ENCODE data around the gene TEX52.
"Not testable (repeated sequence)": the region's sequence is repeated elsewhere in the genome, so short reads cannot be mapped to it uniquely, and the experiment has no call there.

TEX52 gene

DNA sequence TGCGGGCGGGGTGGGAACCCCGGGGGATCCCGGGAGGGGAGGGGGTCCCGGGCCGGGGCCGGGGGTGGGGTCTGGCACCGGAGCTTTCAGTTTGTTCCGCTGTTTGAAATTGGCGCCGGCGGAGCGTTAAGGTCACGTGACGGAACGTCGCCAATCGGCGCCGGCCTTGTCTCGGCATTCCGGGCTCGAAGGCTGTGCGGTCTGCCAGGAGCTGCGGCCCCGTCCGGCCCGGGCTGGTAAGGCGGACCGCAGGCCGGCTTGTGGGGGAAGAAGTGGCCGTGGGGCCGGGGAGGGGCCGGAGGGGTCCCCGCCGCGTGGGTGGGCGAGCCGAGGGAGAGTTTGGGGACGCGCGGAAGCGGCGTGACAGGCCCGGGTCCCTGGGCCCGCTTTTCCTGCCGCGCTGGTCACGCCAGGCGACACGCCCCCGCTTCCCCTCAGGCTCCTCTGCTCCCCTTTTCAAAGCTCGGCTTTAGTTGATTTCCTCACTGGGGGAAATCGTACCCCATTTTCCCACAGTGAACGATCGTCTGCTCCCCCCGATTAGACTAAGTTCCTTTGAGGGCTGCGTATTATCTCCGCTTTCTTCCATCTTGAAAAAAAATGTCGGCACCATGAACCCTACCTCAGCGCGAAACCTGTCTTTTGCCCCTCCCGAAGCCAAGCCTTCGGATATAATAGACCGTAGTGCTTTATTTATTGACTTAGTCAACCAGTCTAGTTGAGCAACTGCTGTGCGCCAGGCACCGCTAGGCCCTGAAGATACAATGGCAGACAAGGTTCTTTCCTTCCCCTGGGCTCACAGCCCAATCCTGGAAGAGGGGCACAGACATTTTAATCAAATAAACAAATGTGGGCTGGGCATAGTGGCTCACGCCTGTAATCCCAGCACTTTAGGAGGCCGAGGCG, 20.5 kb upstream of the TEX52 start, which contains the start of the genes FOXM1 and RHNO1:
TSS of gene FOXM1 (minus strand) at position 128 of the 906 bp plus-strand sequence. CDS start 2,696 bp downstream, outside the sequence.
TSS of gene RHNO1 (plus strand) at position 177 of the 906 bp plus-strand sequence. CDS start 8,144 bp downstream, outside the sequence.
- ChIA-PET POLR2A (interaction anchor here (1.1 to 1.3 kb wide), 2 partner anchors 13 to 15 kb away, joined by 3 to 5 read pairs; partner anchors contain the start of gene TULP3), CTCF (interaction anchor here (0.7 to 2.6 kb wide), 7 partner anchors 10 to 157 kb away, joined by 3 to 21 read pairs (median 5); partner anchors contain the start of gene ITFG2)
- peak within 1 kb of the TSS; percentile 76 for H3K4me3 ChIP-seq (ENCODE audit: low read depth, low read length)
- TF ChIP-seq, protein P1, sequence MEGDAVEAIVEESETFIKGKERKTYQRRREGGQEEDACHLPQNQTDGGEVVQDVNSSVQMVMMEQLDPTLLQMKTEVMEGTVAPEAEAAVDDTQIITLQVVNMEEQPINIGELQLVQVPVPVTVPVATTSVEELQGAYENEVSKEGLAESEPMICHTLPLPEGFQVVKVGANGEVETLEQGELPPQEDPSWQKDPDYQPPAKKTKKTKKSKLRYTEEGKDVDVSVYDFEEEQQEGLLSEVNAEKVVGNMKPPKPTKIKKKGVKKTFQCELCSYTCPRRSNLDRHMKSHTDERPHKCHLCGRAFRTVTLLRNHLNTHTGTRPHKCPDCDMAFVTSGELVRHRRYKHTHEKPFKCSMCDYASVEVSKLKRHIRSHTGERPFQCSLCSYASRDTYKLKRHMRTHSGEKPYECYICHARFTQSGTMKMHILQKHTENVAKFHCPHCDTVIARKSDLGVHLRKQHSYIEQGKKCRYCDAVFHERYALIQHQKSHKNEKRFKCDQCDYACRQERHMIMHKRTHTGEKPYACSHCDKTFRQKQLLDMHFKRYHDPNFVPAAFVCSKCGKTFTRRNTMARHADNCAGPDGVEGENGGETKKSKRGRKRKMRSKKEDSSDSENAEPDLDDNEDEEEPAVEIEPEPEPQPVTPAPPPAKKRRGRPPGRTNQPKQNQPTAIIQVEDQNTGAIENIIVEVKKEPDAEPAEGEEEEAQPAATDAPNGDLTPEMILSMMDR (IDR thresholded peaks at IDR 0.05; ENCODE audit: insufficient read depth, low read length, missing control alignments): peak; percentile 26
- DNase-seq (ENCODE audit: low read depth, low spot score): no peak

DNA sequence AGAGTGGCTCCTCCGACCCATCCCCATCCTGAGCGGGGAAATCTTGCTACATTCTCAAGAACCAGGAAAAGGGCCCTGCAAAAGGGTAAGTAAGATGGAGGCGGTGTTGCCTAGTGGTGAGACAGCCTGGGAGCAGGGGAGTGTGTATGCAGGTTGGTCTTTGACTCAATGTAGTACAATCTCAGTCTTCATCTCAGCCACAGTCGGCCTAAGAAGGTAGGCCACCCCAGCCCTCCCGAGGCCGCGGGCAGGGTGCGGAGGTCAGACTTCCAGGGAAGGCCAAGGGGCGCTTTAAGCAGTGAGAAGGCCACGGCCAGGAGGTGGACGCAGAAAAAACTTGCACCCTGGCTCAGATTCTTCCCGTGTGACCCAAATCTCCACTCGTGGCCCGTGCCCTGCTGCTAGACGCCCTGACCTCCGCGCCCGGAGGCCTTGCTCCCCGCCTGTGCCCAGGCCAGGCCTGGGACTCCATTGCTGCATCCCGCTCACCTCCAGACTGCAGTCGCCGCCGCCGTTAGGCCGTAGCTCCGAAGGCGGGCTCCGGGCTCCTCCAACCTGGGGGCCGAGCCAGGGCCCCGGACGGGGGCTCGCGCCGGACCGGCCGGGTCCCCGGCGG, 19.7 kb upstream of the TEX52 start:
- TF ChIP-seq, protein P1 (IDR thresholded peaks at IDR 0.05; ENCODE audit: insufficient read depth, low read length, missing control alignments): no peak
- H3K4me3 ChIP-seq (ENCODE audit: low read depth, low read length): peak overlapping the region; percentile 76
- DNase-seq (ENCODE audit: low read depth, low spot score): no peak
- ChIA-PET POLR2A (interaction anchor here (1.3 kb wide), 1 partner anchor 16 kb away, joined by 5 read pairs; no protein-coding TSS in a partner anchor), CTCF (interaction anchor here (1.1 to 2.6 kb wide), 4 partner anchors 10 to 69 kb away, joined by 3 to 21 read pairs (median 11); no protein-coding TSS in a partner anchor)

DNA sequence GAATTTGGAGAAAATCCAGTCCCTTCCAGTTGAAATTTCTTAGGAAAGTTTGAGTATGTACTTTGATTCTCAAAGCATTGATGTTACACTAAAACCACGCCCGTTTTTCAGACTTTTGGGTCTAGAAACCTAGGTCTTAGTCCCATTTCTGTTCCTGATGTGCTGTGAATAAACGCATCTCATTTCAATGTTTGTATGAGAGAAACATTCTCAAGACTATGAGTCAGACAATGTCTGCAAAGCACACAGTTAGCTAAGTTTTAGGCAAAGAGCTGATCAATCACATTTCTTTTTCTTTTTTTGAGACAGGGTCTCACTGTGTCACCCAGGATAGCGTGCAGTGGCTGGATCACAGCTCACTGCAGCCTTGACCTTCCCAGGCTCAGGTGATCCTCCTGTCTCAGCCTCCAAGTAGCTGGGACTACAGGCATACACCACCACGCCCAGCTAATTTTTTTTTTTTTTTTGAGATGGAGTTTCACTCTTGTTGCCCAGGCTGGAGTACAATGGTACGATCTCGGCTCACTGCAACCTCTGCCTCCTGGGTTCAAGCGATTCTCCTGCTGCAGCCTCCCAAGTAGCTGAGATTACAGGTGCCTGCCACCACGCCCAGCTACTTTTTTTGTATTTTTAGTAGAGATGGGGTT, 12.3 kb upstream of the TEX52 start:
- H3K4me3 ChIP-seq (ENCODE audit: low read depth, low read length); POLR2A ChIA-PET; DNase-seq (ENCODE audit: low read depth, low spot score): not testable (repeated sequence)
- CTCF ChIA-PET: interaction anchor here (8.8 kb wide), 1 partner anchor 18 kb away, joined by 76 read pairs; no protein-coding TSS in a partner anchor

DNA sequence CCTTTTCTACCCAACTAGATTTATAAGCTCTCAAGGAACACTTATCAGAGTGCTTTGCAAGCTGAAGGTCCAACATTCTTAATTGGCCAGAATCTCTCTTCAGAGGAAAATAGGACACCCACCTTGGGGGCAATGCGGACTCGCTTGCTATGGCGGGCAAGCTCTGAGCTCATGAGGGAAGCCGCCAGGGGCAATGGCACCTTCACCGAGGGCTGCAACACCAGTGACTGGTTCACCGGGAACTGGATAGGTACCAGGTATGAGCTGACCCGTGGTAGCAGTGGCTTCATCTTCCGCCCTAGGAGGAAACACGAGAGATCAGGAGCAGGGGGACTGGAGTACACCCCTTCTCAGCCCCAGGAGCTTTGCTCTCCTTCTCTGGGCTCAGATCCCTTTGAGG, 7.4 kb upstream of the TEX52 start:
- no peak overlapping the region for H3K4me3 ChIP-seq (ENCODE audit: low read depth, low read length)
- ChIA-PET POLR2A (interaction anchor here (0.6 kb wide), 1 partner anchor 29 kb away, joined by 4 read pairs; no protein-coding TSS in a partner anchor), CTCF (interaction anchor here (0.6 to 8.8 kb wide), 6 partner anchors 11 to 209 kb away, joined by 3 to 76 read pairs (median 3); no protein-coding TSS in a partner anchor)
- TF ChIP-seq, protein P1 (IDR thresholded peaks at IDR 0.05; ENCODE audit: insufficient read depth, low read length, missing control alignments): no peak
- no peak for DNase-seq (ENCODE audit: low read depth, low spot score)

DNA sequence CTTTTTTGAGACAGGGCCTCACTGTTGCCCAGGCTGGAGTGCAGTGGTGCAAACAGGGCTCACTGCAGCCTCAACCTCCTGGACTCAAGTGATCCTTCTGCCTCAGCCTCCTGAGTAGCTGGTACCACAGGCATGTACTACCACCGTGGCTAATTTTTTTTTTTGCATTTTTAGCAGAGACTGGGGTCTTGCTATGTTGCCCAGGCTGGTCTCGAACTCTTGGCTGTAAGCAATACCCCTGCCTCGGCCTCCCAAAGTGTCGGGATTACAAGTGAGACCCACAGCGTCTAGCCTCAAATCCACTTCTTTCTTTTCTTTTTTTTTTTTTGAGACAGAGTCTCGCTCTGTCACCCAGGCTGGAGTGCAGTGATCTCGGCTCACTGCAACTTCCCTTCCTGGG, 6.6 kb upstream of the TEX52 start:
- DNase-seq (ENCODE audit: low read depth, low spot score); H3K4me3 ChIP-seq (ENCODE audit: low read depth, low read length): not testable (repeated sequence)
- ChIA-PET CTCF (interaction anchor here (1.0 to 8.8 kb wide), 4 partner anchors 12 to 210 kb away, joined by 3 to 76 read pairs (median 4); no protein-coding TSS in a partner anchor), POLR2A (interaction anchor here (0.6 kb wide), 1 partner anchor 12 kb away, joined by 4 read pairs; no protein-coding TSS in a partner anchor)

DNA sequence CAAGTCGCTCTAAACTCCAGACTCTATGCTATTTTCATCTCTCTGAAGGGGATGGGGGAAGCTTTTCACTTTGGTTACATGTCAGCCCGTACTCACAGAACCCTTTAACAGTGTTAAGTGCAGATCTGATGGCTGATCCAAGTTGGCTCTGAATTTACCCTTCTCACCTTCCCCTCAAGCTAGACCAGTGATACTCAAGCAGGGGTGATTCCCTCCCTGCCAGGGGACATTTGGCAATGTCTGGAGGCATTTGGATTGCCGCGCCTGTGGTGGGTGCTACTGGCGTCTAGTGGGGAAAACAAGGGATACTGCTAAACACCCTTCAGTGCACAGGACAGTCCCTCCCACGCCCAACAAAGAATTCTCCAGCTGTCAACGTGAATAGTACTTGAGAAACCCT, 6.0 kb upstream of the TEX52 start:
- no peak overlapping the region for H3K4me3 ChIP-seq (ENCODE audit: low read depth, low read length)
- DNase-seq (ENCODE audit: low read depth, low spot score): no peak
- ChIA-PET CTCF (interaction anchor here (0.7 to 8.8 kb wide), 5 partner anchors 8 to 214 kb away, joined by 3 to 76 read pairs (median 3); no protein-coding TSS in a partner anchor), POLR2A (no interaction called here)
- TF ChIP-seq, protein P1 (IDR thresholded peaks at IDR 0.05; ENCODE audit: insufficient read depth, low read length, missing control alignments): no peak

All from AG04449 (cell line).